HG02763 (cell line): ENCODE results near the gene KIAA1191.
"Not testable (repeated sequence)": the region's sequence is repeated elsewhere in the genome, so short reads cannot be mapped to it uniquely, and the experiment has no call there.

Source experiments
- ATAC-seq: cut with Tn5 transposase; IDR thresholded peaks from one replicate; pipeline ENCODE4 v1.9.1; 2021; ENCODE audit warnings: mild to moderate bottlenecking, moderate library complexity; ENCODE audit not compliant: unreplicated experiment

KIAA1191 gene

DNA sequence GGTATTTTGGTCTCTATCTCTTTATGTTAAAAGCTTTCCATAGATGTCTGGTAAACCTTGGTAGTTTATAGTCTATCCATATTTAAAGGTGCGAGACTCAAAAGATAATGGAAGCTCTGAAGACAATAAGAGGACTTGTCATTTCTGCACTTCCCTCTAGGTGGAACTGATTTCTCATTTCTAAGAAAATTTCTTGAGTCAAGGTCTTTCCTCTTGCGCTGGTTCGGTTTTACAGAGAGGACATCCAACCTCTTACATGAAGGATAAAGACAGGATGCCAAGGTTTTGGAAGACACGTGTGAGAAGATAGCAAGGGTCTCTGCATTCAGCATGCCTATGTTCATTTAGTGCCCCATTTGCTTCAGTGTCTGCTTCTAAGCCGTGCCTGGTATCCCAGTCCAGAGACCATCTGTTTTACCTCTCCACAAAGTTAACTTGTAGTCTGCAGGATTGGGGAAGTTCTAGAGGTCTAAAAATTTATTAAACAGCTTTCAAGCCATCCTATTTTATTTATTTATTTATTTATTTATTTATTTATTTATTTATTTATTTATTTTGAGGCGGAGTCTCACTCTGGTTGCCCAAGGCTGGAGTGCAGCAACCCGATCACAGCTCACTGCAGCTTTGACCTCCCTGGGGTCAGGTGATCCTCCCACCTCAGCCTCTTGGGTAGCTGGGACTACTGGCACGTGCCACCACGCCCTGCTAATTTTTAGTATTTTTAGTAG, 41.6 kb downstream of the KIAA1191 start:
- no peak for ATAC-seq

DNA sequence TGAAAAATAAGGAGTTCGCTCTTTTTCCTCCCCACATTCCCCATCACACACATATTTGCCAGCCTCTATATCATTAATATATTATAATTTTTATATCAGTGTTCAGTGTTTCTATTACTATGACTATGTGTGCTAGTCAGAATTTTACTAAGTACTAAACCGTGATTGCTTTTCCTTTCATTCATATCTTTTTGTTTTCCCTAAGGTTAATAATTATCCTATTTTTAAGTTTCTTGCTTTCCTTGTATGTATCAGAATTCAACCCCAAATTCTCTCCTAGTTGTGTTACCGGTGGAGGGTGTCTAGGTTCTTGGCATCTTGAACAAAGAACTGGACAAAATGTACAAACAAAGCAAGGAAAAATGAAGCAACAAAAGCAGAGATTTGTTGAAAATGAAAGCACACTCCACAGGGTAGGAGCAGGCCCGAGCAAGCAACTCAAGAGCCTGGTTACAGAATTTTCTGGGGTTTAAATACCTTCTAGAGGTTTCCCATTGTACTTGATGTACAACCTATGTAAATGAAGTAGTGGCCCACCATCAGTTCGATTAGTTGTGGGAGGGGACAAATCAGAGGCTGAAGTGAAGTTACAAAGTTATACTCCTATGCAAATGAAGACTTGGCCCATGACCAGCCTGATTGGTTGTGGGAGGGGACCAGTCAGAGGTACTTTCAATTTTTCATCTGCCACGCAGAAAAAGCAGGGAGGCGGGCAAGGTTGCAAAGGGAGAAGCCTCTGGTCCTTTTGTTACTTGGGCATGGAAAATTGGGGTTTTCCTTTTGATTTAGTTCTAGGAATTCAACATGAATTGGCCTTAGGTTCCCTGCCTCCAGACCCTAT, 43.8 kb downstream of the KIAA1191 start:
- no peak for ATAC-seq

DNA sequence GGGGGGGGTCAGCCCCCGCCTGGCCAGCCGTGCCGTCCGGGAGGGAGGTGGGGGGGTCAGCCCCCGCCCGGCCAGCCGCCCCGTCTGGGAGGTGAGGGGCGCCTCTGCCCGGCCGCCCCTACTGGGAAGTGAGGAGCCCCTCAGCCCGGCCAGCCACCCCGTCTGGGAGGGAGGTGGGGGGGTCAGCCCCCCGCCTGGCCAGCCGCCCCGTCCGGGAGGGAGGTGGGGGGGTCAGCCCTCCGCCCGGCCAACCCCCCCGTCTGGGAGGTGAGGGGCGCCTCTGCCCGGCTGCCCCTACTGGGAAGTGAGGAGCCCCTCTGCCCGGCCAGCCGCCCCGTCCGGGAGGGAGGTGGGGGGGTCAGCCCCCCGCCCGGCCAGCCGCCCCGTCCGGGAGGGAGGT, 56.2 kb downstream of the KIAA1191 start:
- not testable (repeated sequence) for ATAC-seq
